GM21360 (cell line): ENCODE measurements around the gene CTNNA3.
"Not testable (repeated sequence)": the region's sequence is repeated elsewhere in the genome, so short reads cannot be mapped to it uniquely, and the experiment has no call there.

ENCODE experiments used
- ATAC-seq: cut with Tn5 transposase; IDR thresholded peaks from one replicate; pipeline ENCODE4 v1.9.1; 2021; ENCODE audit warnings: mild to moderate bottlenecking, moderate library complexity; ENCODE audit not compliant: unreplicated experiment

Gene CTNNA3

DNA sequence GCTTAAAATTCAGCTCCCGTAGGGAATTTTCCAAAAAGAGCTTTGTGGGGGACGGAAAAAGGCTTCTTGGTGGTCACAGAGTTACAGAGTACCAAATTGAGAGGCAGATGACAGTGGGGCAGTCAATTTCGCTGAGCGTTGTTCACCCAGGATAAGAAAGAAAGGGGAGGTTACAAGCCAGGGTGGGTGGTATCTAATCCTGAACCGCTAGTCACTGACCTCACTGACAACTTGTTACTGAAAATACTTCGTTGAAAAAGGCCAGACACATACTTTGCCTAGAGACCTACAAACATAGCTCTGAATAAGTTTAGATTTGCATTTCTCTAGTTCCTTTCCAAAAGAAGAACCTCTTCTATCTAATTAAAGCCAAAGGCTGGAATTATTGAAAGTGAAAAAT is at the start of gene CTNNA3:
TSS of gene CTNNA3 (minus strand) at position 167 of the 400 bp plus-strand sequence.
- peak; percentile 93 for ATAC-seq

GRCh38 chr10:67735430-67735829 is 39.4 kb upstream of the CTNNA3 start:
- ATAC-seq: no peak

- ATAC-seq: no peak
These were observed 37.5 kb upstream of the CTNNA3 start for GRCh38 chr10:67733511-67733910.

DNA sequence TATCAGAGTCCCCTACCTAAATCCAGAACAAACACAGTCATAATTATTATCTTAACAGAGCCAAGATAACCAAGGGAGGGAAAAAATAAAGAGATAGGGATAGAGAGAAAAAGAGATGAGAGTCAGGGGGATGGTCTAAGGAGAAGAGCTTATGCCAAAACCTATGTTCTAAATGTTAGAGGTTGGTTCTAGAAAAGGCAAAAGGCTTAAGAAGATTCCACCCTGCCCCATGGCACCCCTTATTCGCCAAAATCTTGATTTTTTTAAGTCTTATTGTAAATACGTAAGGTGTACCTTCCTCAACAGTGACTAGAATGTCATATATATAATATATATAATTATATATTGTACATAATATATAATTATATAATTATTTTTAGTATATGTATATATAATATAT is 29.6 kb upstream of the CTNNA3 start:
- no peak for ATAC-seq

DNA sequence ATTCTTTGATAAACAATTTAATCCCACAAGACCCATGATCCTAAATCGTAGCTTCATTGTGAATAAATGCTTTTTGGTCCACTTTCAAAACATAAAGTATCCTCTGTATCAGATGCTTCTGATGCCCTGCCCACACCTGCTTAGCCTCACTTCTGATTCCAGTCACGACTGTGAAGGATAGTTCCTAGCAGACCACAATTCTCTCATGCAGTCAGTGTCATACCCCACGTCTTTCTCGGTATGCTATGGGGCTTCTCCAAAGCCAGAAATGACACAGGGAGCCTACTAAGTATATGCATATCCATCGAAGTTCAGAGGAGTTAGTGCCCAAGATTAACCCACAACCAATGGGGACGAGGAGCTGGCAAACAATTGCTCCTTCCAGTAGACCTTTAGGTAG is 27.6 kb upstream of the CTNNA3 start:
- ATAC-seq: peak; percentile 46

- ATAC-seq: peak; percentile 99
These were observed 26.1 kb upstream of the CTNNA3 start for GRCh38 chr10:67722113-67722512.

GRCh38 chr10:67716455-67716854 is 20.5 kb upstream of the CTNNA3 start:
- ATAC-seq: not testable (repeated sequence)

DNA sequence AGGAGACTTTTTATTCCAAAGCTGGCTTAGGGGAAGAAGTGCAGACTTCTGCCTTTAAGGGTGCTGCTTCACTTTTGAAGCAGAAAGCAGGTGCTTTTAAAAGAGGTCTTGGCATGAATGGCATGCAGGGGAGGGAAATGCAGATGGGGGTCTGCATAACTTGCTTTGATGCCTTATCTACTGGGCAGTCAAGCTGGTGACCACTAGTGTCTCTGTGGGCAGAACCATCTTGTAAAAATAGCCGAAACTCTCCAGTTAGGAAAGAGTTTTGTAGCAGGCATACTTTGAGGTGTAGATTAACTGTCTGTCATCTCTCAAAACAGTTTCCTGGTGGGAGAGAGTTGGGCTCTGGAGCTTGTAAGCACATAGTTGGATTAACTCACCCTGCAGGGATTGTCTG is 9.9 kb upstream of the CTNNA3 start:
- ATAC-seq: no peak

DNA sequence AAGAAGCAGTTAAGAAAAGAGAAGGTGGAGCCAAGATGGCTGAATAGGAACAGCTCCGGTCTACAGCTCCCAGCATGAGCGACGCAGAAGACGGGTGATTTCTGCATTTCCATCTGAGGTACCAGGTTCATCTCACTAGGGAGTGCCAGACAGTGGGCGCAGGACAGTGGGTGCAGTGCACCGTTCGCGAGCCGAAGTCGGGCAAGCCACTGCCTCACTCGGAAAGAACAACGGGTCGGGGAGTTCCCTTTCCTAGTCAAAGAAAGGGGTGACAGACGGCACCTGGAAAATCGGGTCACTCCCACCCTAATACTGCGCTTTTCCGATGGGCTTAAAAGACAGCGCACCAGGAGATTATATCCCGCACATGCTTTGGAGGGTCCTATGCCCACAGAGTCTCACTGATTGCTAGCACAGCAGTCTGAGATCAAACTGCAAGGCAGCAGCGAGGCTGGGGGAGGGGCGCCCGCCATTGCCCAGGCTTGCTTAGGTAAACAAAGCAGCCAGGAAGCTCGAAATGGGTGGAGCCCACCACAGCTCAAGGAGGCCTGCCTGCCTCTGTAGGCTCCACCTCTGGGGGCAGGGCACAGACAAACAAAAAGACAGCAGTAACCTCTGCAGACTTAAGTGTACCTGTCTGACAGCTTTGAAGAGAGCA is 3.7 kb upstream of the CTNNA3 start:
- ATAC-seq: not testable (repeated sequence)

DNA sequence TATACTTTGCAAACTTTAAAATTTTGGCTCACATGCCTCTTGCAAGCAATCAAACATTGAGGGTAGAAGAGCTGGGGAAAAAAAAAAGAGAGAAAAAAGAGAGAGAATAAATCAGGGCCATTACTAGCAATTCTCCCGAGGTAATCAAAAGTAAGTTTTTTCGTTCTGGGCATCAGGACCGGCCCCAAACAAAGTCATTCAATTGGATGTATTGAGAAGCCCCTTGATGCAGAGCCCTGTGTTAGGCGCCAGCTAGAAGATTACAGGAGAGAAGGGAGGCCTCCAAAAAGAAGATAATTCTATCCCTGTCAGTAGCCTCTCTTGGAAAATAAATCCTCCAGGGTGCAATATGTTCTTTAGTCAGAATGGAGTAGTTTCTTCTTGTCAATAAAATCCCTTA is 2.2 kb upstream of the CTNNA3 start:
- no peak for ATAC-seq

DNA sequence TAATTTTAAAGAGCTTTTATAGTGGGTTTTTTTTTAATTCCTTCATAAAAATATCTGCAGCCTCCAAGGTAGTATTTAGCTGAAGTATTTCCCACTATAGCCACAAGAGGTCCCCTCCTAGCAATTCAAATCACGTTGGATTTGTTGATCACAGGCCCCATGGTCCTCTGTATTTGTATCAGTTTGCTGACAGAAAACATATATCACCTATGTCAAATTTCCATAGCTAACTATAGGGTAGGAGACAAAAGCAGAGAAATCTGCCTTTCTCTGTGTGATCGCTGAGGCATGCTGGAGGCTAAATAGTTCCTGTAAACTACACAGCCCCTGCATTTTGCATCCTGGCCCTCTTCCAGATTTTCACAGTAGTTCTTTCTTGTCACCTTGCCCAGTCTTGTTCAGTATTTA is 1.7 kb upstream of the CTNNA3 start:
- peak; percentile 79 for ATAC-seq

DNA sequence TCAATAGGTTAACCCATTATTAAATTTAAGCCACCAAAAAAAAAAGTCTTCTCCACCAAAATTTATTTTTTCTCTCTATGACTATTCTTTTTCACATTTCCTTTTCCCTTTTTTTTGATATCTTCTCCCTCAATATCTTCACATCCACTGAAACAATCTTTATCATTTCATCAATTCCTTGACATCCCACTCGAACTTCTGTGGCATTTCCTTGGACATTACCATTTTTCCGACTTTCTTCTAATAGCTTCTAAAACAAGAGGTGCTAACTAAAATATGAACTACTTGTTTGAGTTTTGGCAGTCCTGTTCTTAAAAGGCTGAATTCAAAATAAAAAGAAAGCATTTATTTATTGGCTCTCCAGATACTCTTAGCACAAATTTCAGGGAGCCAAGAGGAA is 684 bp upstream of the CTNNA3 start:
- ATAC-seq: no peak

GRCh38 chr10:67695555-67695954 is 440 bp downstream of the CTNNA3 start:
- ATAC-seq: no peak

DNA sequence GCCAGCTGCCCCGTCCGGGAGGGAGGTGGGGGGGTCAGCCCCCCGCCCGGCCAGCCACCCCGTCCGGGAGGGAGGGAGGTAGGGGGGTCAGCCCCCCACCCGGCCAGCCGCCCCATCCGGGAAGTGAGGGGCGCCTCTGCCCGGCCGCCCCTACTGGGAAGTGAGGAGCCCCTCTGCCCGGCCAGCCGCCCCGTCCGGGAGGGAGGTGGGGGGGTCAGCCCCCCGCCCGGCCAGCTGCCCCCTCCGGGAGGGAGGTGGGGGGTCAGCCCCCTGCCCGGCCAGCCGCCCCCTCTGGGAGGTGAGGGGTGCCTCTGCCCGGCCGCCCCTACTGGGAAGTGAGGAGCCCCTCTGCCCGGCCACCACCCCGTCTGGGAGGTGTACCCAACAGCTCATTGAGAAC is 4.1 kb downstream of the CTNNA3 start:
- not testable (repeated sequence) for ATAC-seq

DNA sequence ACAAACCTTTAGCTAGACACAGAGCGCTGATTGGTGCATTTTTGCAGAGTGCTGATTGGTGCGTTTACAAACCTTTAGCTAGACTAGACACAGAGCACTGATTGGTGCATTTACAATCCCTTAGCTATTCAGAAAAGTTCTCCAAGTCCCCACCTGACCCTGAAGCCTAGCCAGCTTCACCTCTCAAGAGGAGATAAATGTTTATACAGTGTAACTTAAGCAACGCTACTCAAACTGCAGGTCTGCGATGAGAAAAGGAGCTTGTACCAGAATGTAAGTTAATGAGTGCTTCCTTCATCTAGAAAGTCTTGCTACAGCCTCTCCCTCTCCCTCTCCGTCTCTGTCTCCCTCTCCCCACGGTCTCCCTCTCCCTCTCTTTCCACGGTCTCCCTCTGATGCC is 5.5 kb downstream of the CTNNA3 start:
- ATAC-seq: not testable (repeated sequence)

GRCh38 chr10:67684140-67684539 is 11.9 kb downstream of the CTNNA3 start:
- ATAC-seq: not testable (repeated sequence)

- no peak for ATAC-seq
These were observed 17.5 kb downstream of the CTNNA3 start for GRCh38 chr10:67678335-67678974.

- ATAC-seq: no peak
These were observed 19.7 kb downstream of the CTNNA3 start for GRCh38 chr10:67676208-67676825.

- ATAC-seq: no peak
These were observed 25.6 kb downstream of the CTNNA3 start for GRCh38 chr10:67670401-67670800.

- no peak for ATAC-seq
These were observed 26.0 kb downstream of the CTNNA3 start for GRCh38 chr10:67669978-67670377.

DNA sequence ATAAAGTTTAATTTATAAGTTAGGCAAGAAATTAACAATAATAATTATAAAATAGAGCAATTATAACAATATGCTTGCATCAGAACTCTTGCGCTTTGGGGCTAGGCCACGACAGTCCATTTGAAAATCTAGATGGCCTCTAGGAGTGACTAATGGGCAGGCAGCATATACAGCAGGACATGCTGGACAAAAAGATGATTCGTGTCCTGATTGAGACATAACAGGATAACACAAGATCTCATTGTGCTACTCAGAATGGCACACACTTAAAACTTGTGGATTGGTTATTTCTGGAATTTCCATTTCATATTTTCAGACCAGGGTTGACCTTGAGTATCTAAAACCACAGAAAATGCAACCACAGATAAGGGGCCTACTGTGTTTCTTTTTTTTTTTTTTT is 27.5 kb downstream of the CTNNA3 start:
- ATAC-seq: no peak

GRCh38 chr10:67667035-67667425 is 29.0 kb downstream of the CTNNA3 start:
- ATAC-seq: no peak
